GM10248 (cell line): ENCODE results near the gene C13orf46.

Experiments
- CTCF ChIA-PET: fragments of 300-600 bp; sonication (Branson Sonifier 250); formaldehyde crosslinking; extraction: SDS; loops from one replicate; lab custom pipeline; 2021; ENCODE audit warnings: antibody characterized with exemption; lab: Yijun Ruan, JAX
- POLR2A ChIA-PET: fragments of 350-650 bp; sonication (Branson Sonifier 250); formaldehyde crosslinking; extraction: SDS; loops from one replicate; lab custom pipeline; 2020; ENCODE audit warnings: antibody characterized with exemption; lab: Yijun Ruan, JAX
- DNase-seq: peaks from one replicate; pipeline ENCODE4 v3.0.0; 2012; ENCODE audit errors: extremely low spot score
- TF ChIP-seq, protein P1 (sequence below): IDR thresholded peaks from 2 replicates; pipeline ENCODE4 v1.5.1; 2012; ENCODE audit warnings: mild to moderate bottlenecking, low read depth; ENCODE audit errors: extremely low read depth, missing control alignments, control extremely low read depth

The C13orf46 gene

GRCh38 chr13:113976711-113977684, 3.1 kb upstream of the C13orf46 start:
- DNase-seq, result no peak
- ChIA-PET POLR2A (no interaction called here), CTCF (no interaction called here)
- TF ChIP-seq, protein P1, sequence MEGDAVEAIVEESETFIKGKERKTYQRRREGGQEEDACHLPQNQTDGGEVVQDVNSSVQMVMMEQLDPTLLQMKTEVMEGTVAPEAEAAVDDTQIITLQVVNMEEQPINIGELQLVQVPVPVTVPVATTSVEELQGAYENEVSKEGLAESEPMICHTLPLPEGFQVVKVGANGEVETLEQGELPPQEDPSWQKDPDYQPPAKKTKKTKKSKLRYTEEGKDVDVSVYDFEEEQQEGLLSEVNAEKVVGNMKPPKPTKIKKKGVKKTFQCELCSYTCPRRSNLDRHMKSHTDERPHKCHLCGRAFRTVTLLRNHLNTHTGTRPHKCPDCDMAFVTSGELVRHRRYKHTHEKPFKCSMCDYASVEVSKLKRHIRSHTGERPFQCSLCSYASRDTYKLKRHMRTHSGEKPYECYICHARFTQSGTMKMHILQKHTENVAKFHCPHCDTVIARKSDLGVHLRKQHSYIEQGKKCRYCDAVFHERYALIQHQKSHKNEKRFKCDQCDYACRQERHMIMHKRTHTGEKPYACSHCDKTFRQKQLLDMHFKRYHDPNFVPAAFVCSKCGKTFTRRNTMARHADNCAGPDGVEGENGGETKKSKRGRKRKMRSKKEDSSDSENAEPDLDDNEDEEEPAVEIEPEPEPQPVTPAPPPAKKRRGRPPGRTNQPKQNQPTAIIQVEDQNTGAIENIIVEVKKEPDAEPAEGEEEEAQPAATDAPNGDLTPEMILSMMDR, result no peak

DNA sequence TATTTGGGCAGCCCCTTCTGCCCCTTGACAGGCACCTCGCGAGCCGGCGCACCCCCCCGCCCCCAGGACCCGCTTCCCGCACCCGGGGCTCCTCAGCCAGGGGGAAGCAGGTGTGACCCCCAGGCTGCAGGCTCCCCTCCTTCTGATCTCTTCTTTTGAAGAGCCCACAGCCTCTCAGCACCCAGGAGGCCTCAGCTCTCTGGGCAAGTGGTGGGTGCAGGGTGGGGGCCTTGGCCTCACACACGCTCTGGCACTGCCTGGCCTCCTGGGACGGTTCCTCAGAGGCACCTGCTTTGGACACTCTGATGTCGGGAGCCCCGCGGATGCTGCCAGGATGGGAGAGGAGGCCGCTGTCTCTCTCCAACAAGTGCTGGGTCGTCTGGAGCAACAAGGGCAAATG, 1.5 kb upstream of the C13orf46 start:
- no peak for DNase-seq
- ChIA-PET CTCF (no interaction called here), POLR2A (no interaction called here)
- TF ChIP-seq, protein P1, result no peak

DNA sequence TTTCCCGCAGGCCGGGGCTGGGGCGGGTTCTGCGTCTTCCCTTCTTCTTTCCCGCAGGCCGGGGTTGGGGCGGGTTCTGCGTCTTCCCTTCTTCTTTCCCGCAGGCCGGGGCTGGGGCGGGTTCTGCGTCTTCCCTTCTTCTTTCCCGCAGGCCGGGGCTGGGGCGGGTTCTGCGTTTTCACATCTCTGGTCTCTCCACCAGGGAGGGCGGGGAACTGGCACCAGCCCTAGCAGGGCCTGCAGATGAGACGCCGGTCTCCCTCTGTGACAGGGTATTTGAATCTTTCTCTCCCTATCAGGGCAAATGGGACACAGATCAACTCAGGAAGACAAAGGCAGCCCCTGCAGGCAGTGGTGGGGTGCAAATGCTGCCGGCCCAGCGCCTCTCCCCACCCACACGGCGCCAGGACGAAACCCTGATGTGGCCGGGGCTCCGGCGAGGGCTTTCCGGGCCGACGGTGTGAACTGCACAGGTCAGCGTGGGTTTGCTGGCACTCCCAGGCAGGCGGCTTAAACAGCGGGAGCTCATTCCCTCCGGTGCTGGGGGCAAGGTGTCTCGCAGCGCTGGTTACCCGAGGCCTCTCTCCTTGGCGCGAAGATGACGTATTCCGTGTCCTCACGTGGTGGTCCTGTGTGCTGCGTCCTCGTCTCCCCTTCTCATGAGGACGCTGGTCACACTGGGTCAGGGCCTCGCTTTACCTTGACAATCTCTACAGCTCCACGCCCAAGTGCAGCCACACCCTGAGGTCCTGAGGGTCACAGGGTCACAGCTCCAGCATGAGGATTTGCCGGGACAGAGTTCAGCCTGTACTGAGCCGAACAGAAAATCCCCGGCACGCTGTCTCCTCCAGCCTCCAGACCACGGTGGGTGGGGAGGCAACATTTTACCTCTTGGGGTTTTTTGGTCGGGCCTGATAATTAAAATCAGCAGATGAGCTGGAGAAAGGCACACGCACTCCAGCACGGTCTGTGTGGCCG, 717 bp upstream of the C13orf46 start:
- ChIA-PET POLR2A (no interaction called here), CTCF (no interaction called here)

DNA sequence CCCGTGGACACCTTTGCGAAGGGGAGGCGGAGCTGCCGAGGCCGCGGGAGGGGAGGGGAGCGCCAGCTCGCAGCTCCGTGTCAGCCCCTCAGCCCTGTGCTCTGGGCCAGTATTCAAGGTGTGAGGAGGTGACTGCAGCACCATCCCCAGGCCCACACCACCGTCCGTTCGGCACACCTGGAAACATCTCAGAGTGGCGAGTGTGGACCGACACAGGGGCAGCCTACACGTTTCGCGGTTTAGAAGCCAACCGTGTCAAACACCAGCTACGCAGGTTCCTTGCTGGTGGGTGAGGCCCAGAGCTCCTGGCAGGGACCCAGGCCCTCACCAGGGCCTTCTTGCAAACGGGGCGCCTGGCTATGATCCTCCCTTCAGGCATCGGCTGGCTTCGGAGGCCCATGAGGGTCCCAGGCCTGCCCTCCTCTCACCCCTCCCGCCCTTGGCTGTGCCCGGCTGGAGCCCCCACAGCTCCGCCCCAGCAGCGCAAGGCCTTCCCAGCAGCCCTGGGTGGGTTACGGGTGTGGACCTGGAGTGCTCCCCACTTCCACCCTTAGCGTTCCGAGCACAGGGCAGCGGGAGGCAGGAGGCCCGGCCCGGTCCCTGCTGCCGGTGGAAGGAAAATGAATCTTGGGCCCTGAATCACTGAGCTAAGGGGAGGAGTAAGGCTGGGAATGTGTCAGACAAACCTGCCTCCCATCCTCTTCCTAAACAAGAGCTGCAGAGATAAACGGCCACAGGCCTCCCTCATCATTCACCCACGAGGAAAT, 1.2 kb downstream of the C13orf46 start:
- no peak for DNase-seq
- TF ChIP-seq, protein P1, result no peak
- CTCF ChIA-PET, result no interaction called here
- POLR2A ChIA-PET, result no interaction called here

More for the DNA sequence above, 717 bp upstream of the C13orf46 start:
- no peak for DNase-seq
- TF ChIP-seq, protein P1, result no peak

DNA sequence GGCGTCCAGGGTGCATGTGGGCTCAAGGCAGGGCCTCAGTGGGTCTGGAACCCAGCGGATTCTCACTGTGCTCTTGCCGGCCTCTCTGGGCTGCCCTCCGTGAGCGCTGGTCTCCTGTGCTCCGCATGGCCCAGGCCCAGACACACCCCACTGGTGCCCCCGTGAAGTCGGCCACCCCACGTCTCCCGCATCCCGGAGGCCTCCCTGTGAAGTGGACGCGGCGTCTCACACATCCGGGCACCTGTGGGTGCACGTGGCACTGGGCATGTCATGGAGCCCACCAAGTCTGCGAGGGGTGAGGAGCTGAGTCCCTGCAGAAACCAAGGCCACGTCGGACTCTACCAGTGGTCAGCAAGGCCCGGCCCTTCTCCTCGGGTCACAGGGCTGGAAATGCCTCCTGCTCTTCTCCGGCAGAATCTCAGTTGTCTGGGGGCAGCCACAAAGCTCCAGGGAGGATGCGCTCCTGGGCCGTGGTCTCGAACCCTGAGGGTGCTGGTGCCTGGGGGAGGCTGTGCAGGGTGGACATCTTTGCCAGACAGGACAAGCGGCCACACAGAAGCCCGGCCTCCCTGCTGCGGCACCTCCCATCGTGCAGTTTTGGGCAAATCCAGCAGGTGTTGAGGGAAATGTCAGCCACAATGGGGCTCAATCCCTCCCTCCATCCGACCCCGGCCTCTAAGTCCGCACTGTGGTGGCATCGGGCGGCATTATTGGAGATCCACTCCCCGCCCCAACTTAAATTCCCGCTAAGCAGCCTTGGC, 2.2 kb downstream of the C13orf46 start:
- ChIA-PET POLR2A (no interaction called here), CTCF (no interaction called here)
- TF ChIP-seq, protein P1, result no peak
- DNase-seq, result no peak
